NT2/D1 (cell line): Measurements from ENCODE around the gene SSTR4.

Source experiments
- SUZ12 ChIP-seq: IDR thresholded peaks from 2 replicates; pipeline ENCODE4 v1.6.1; 2011; ENCODE audit not compliant: insufficient read length, insufficient read depth; ENCODE audit errors: extremely low read depth
- YY1 ChIP-seq: IDR thresholded peaks from 2 replicates; pipeline ENCODE4 v1.6.1; 2011; ENCODE audit not compliant: insufficient read length, insufficient read depth
- ZNF274 ChIP-seq: IDR thresholded peaks from 2 replicates; pipeline ENCODE4 v1.6.1; 2011; ENCODE audit warnings: mild to moderate bottlenecking, low read depth, low read length

DNA sequence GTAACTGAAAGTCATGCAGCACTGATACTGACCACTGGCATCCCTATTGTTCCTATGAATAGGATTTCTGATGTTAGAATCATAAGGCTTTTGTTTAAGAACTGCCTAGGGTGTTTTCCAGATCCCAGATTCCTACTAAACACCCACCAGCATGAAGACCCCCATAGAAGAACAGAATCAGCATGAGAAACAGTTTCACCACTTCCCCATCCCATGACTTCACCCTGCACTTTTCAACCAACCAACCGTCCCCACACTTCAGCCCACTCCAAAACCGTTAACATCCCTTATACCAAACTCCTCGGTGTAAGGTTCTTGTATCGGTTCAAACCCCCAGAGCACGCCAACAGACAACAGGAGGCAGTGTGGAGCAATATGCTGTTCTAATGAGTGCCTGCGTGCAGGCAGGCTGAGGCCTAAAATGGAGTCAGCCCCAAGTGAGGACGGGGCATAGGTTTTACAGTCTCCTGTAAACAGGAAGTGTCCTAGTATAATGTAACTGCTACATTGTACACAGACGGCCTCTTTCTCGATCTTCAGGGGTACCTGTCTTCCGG, 11.4 kb upstream of the SSTR4 start:
- TF ChIP-seq SUZ12 (no peak), YY1 (no peak), ZNF274 (no peak)
